Measurements from ENCODE around the gene NOTCH4. TPM values are rescaled to one million over a fixed set of nuclear protein-coding genes. Genes with fewer than 3 reads are reported as not detected.

NOTCH4 gene
- total RNA-seq, 1 experiment from 2014 or later, result 0.43 TPM

- Mint-ChIP-seq H3K36me3 (ENCODE audit: insufficient read depth, unreplicated experiment) (no peaks in the 10 kb centered on the region), H3K4me1 (ENCODE audit: low read depth, unreplicated experiment) (peaks cover 7% of the 10 kb centered on the region), H3K27ac (ENCODE audit: unreplicated experiment) (no peak overlapping the region), H3K4me3 (ENCODE audit: unreplicated experiment) (no peak overlapping the region), H3K27me3 (ENCODE audit: insufficient read depth, unreplicated experiment) (no peaks in the 10 kb centered on the region), H3K9me3 (ENCODE audit: unreplicated experiment) (no peaks in the 10 kb centered on the region)
- POLR2A ChIA-PET, result no interaction called here
- CTCF ChIA-PET, result no interaction called here
- Histone ChIP-seq H3K4me3 (ENCODE audit: low read depth, low read length) (no peak overlapping the region), H3K36me3 (ENCODE audit: control insufficient read depth, insufficient read depth, low read length) (no peaks in the 10 kb centered on the region), H3K27me3 (replicated peaks; ENCODE audit: control insufficient read depth, insufficient read depth, low read length) (no peaks in the 10 kb centered on the region), H3K9me3 (no peaks in the 10 kb centered on the region), H3K4me1 (no peaks in the 10 kb centered on the region)
- no peak for DNase-seq
- no TSS peak for BruUV-seq (replicated peaks)
- TF ChIP-seq CTCF (IDR thresholded peaks at IDR 0.05; ENCODE audit: insufficient read depth in 1 of 2, low read depth in 1 of 2, low read length in 1 of 2, severe bottlenecking in 1 of 2, unreplicated experiment in 1 of 2), result peak in 1 of 2 experiments; percentile 19
- intact Hi-C loops (cut with micrococcal nuclease; ENCODE audit: unreplicated experiment), result loop anchor here (10.0 kb wide), 1 partner anchor 554 kb away; no protein-coding TSS in a partner anchor
Observed at GRCh38 chr6:32240686-32241085, 16.8 kb upstream of the NOTCH4 start.

- Mint-ChIP-seq H3K9me3 (ENCODE audit: unreplicated experiment) (no peaks in the 10 kb centered on the region), H3K4me1 (ENCODE audit: low read depth, unreplicated experiment) (peaks cover 7% of the 10 kb centered on the region), H3K27ac (ENCODE audit: unreplicated experiment) (no peak overlapping the region), H3K27me3 (ENCODE audit: insufficient read depth, unreplicated experiment) (no peaks in the 10 kb centered on the region), H3K36me3 (ENCODE audit: insufficient read depth, unreplicated experiment) (no peaks in the 10 kb centered on the region), H3K4me3 (ENCODE audit: unreplicated experiment) (no peak overlapping the region)
- Histone ChIP-seq H3K9me3 (no peaks in the 10 kb centered on the region), H3K4me3 (ENCODE audit: low read depth, low read length) (no peak overlapping the region), H3K36me3 (ENCODE audit: control insufficient read depth, insufficient read depth, low read length) (no peaks in the 10 kb centered on the region), H3K4me1 (no peaks in the 10 kb centered on the region), H3K27me3 (replicated peaks; ENCODE audit: control insufficient read depth, insufficient read depth, low read length) (no peaks in the 10 kb centered on the region)
- POLR2A ChIA-PET, result no interaction called here
- CTCF ChIA-PET, result no interaction called here
- BruUV-seq (replicated peaks), result no TSS peak
- intact Hi-C loops (cut with micrococcal nuclease; ENCODE audit: unreplicated experiment), result no loop called here
- no peak for DNase-seq
- no peak for TF ChIP-seq CTCF (IDR thresholded peaks at IDR 0.05; ENCODE audit: insufficient read depth in 1 of 2, low read depth in 1 of 2, low read length in 1 of 2, severe bottlenecking in 1 of 2, unreplicated experiment in 1 of 2)
Observed at GRCh38 chr6:32239462-32239861, 15.6 kb upstream of the NOTCH4 start.

- Mint-ChIP-seq H3K27me3 (ENCODE audit: insufficient read depth, unreplicated experiment) (no peaks in the 10 kb centered on the region), H3K9me3 (ENCODE audit: unreplicated experiment) (no peaks in the 10 kb centered on the region), H3K4me3 (ENCODE audit: unreplicated experiment) (no peak overlapping the region), H3K27ac (ENCODE audit: unreplicated experiment) (no peak overlapping the region), H3K36me3 (ENCODE audit: insufficient read depth, unreplicated experiment) (no peaks in the 10 kb centered on the region), H3K4me1 (ENCODE audit: low read depth, unreplicated experiment) (peaks cover 7% of the 10 kb centered on the region)
- BruUV-seq (replicated peaks), result no TSS peak
- ChIA-PET CTCF (no interaction called here), POLR2A (no interaction called here)
- no peaks in the 10 kb centered on the region for H3K27me3 ChIP-seq (replicated peaks; ENCODE audit: control insufficient read depth, insufficient read depth, low read length)
- no peaks in the 10 kb centered on the region for H3K36me3 ChIP-seq (ENCODE audit: control insufficient read depth, insufficient read depth, low read length)
- peak in 1 of 2 experiments; percentile 19 for TF ChIP-seq CTCF (IDR thresholded peaks at IDR 0.05; ENCODE audit: insufficient read depth in 1 of 2, low read depth in 1 of 2, low read length in 1 of 2, severe bottlenecking in 1 of 2, unreplicated experiment in 1 of 2)
- H3K4me1 ChIP-seq, result no peaks in the 10 kb centered on the region
- intact Hi-C loops (cut with micrococcal nuclease; ENCODE audit: unreplicated experiment), result no loop called here
- DNase-seq, result peak in 1 of 2 experiments; percentile 32
- H3K9me3 ChIP-seq, result no peaks in the 10 kb centered on the region
- no peak overlapping the region for H3K4me3 ChIP-seq (ENCODE audit: low read depth, low read length)
Observed at GRCh38 chr6:32234934-32235333, 11.1 kb upstream of the NOTCH4 start.

Measured in Caco-2 (cell line).